Fibroblast of lung (primary cell): ENCODE results near the gene RGS17. TPM values are rescaled to one million over a fixed set of nuclear protein-coding genes. Genes with fewer than 3 reads are reported as not detected.

Experiments used
- DNase-seq, 2 donors: peaks; one replicate each; pipeline versions ENCODE4 v3.0.0 to v3.0.0-alpha.2; 2010; ENCODE audit warnings: low read depth in 2 of 2
- H2AFZ ChIP-seq: 2 replicates; pipeline ENCODE4 v1.5.1; 2012; ENCODE audit warnings: low read length, control low read depth, inconsistent platforms
- H3K27ac ChIP-seq: 2 replicates; pipeline ENCODE4 v1.5.1; 2011; ENCODE audit warnings: low read length, control low read depth; ENCODE audit not compliant: insufficient read depth
- H3K27me3 ChIP-seq: 2 replicates; pipeline ENCODE4 v1.5.1; 2011; ENCODE audit warnings: mild to moderate bottlenecking, low read length; ENCODE audit not compliant: control insufficient read depth, insufficient read depth
- H3K36me3 ChIP-seq: 2 replicates; pipeline ENCODE4 v1.5.1; 2011; ENCODE audit warnings: low read length; ENCODE audit not compliant: control insufficient read depth, insufficient read depth
- H3K4me1 ChIP-seq: 2 replicates; pipeline ENCODE4 v1.5.1; 2011; ENCODE audit warnings: low read length; ENCODE audit not compliant: control insufficient read depth, insufficient read depth; ENCODE audit errors: extremely low read depth
- H3K4me2 ChIP-seq: 2 replicates; pipeline ENCODE4 v1.5.1; 2011; ENCODE audit warnings: low read length, control low read depth; ENCODE audit not compliant: insufficient read depth; ENCODE audit errors: extremely low read depth
- H3K4me3 ChIP-seq, 4 experiments: fragments of 200-600 bp in 1 of 4; sonication (generic) in 1 of 4; replicated peaks in 1 of 4; 2 replicates each; pipeline ENCODE4 v1.5.1; 2011 to 2016; ENCODE audit warnings: low read length in 4 of 4, low read depth in 3 of 4, mild to moderate bottlenecking in 3 of 4, control low read depth in 2 of 4, inconsistent platforms in 1 of 4, mixed read lengths in 1 of 4; ENCODE audit not compliant: insufficient read depth in 1 of 4; ENCODE audit errors: control extremely low read depth in 1 of 4
- H3K79me2 ChIP-seq: 2 replicates; pipeline ENCODE4 v1.5.1; 2012; ENCODE audit warnings: mild to moderate bottlenecking, low read length, inconsistent platforms; ENCODE audit not compliant: control insufficient read depth, insufficient read depth
- H3K9ac ChIP-seq: 2 replicates; pipeline ENCODE4 v1.5.1; 2011; ENCODE audit warnings: mild to moderate bottlenecking, low read length, control low read depth; ENCODE audit not compliant: insufficient read depth
- H3K9me3 ChIP-seq: 2 replicates; pipeline ENCODE4 v1.5.1; 2012; ENCODE audit warnings: low read depth, low read length; ENCODE audit not compliant: control insufficient read depth, insufficient read depth
- H4K20me1 ChIP-seq: 2 replicates; pipeline ENCODE4 v1.5.1; 2011; ENCODE audit warnings: low read length; ENCODE audit not compliant: control insufficient read depth, insufficient read depth; ENCODE audit errors: extremely low read depth
- EZH2 ChIP-seq: IDR thresholded peaks from 2 replicates; pipeline ENCODE4 v1.5.1; 2012; ENCODE audit warnings: low read length, control low read depth, mild to moderate bottlenecking; ENCODE audit errors: missing control alignments
- polyA plus RNA-seq, 2 donors: library from polyadenylated mRNA; depleted of rRNA in 1 of 2; stranded (reverse) in 1 of 2; unstranded in 1 of 2; fragments of >200 nt; gene quantifications; 2 replicates each; pipeline ENCODE4 v1.2.1, GENCODE V29; 2011 to 2012; ENCODE audit warnings: missing spikeins in 1 of 2
- total RNA-seq: library from RNA; depleted of rRNA; stranded (reverse); fragments of >200 nt; gene quantifications from 2 replicates; pipeline ENCODE4 v1.2.1, GENCODE V29; 2014
- TF ChIP-seq, protein P1 (sequence below), 2 donors: IDR thresholded peaks in 1 of 2; conservative IDR thresholded peaks in 1 of 2; 1 replicate in 1 of 2; 2 replicates in 1 of 2; pipeline ENCODE4 v1.5.1; 2011 to 2012; ENCODE audit warnings: low read length in 2 of 2, control low read depth in 1 of 2, inconsistent platforms in 1 of 2, low read depth in 1 of 2, mild to moderate bottlenecking in 1 of 2

RGS17 gene
- total and polyA plus RNA-seq, 2 donors (not counting 1 experiment from before 2014, with no cell fraction given), result 2.1 to 10.2 TPM

DNA sequence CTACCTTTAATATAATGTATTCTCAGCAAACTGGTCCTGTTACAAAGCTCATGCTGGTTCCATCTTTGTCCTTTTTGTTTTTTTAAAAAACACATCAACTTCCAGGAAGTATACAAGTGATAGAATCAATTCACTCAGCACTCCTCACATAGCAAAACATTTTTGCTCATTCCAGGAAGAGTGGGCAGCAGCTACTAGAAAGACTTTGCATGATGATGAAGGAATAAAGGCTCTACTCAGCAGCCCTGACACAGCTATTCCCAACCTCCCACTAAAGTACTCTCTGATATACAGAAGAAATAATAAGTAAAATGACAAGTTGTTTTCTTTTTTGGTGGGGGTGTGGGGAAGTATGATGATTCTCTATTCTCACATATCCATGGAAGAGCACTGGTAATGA is 61.2 kb downstream of the RGS17 start:
- Histone ChIP-seq H3K79me2 (peaks cover 2% of the 10 kb centered on the region), H3K27me3 (no peaks in the 10 kb centered on the region), H4K20me1 (no peaks in the 10 kb centered on the region), H3K4me1 (no peaks in the 10 kb centered on the region), H3K36me3 (no peaks in the 10 kb centered on the region), H3K9ac (no peak overlapping the region), H2AFZ (no peak overlapping the region), H3K4me2 (no peak overlapping the region), H3K9me3 (no peaks in the 10 kb centered on the region), H3K4me3 (no peak overlapping the region), H3K27ac (no peak overlapping the region)
- TF ChIP-seq, protein P1, sequence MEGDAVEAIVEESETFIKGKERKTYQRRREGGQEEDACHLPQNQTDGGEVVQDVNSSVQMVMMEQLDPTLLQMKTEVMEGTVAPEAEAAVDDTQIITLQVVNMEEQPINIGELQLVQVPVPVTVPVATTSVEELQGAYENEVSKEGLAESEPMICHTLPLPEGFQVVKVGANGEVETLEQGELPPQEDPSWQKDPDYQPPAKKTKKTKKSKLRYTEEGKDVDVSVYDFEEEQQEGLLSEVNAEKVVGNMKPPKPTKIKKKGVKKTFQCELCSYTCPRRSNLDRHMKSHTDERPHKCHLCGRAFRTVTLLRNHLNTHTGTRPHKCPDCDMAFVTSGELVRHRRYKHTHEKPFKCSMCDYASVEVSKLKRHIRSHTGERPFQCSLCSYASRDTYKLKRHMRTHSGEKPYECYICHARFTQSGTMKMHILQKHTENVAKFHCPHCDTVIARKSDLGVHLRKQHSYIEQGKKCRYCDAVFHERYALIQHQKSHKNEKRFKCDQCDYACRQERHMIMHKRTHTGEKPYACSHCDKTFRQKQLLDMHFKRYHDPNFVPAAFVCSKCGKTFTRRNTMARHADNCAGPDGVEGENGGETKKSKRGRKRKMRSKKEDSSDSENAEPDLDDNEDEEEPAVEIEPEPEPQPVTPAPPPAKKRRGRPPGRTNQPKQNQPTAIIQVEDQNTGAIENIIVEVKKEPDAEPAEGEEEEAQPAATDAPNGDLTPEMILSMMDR (conservative IDR thresholded peaks at IDR 0.05 in 1 of 2, IDR thresholded peaks at IDR 0.05 in 1 of 2; ENCODE audit: low read depth in 1 of 2, low read length in 2 of 2), result no peak
- TF ChIP-seq EZH2, result no peak
- DNase-seq, result no peak

DNA sequence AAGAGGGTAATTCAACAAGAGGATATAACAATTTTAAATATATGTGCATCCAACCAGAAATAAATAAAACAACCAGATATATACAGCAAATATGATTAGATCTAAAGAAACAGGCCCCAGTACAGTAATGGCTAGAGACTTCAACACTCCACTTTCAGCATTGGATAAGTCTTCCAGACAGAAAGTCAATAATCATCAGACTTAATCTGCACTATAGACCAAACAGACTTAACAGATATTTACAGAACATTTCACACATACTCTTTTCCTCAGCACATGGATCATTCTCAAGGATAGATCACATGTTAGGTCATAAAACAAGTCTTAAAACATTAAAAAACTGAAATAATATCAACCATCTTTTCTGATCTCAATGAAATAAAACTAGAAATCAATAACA is 65.9 kb downstream of the RGS17 start:
- Histone ChIP-seq H3K9ac (no peak overlapping the region), H3K27me3 (no peaks in the 10 kb centered on the region), H3K79me2 (peaks cover 2% of the 10 kb centered on the region), H4K20me1 (no peaks in the 10 kb centered on the region), H2AFZ (no peak overlapping the region), H3K27ac (no peak overlapping the region), H3K36me3 (no peaks in the 10 kb centered on the region), H3K4me2 (no peak overlapping the region), H3K4me3 (no peak overlapping the region), H3K4me1 (no peaks in the 10 kb centered on the region), H3K9me3 (no peaks in the 10 kb centered on the region)
- DNase-seq, result no peak
- TF ChIP-seq EZH2, result no peak
- TF ChIP-seq, protein P1 (conservative IDR thresholded peaks at IDR 0.05 in 1 of 2, IDR thresholded peaks at IDR 0.05 in 1 of 2; ENCODE audit: low read depth in 1 of 2, low read length in 2 of 2), result no peak

DNA sequence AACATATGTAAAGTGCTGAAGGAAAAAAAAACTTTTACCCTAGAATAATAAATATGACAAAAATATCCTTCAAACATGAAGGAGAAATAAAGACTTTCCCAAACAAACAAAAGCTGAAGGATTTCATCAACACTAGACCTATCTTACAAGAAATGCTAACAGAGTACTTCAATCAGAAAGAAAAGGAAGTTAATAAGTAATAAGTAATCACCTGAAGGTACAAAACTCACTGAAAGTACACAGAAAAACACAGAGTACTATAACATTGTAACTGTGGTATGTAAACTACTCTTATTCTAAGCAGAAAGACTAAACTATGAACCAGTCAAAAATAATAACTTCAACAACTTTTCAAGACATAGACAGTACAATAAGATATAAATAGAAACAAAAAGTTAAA is 67.1 kb downstream of the RGS17 start:
- no peak overlapping the region for H3K4me3 ChIP-seq
- H3K36me3 ChIP-seq, result no peaks in the 10 kb centered on the region
- H2AFZ ChIP-seq, result no peak overlapping the region
- TF ChIP-seq, protein P1 (conservative IDR thresholded peaks at IDR 0.05 in 1 of 2, IDR thresholded peaks at IDR 0.05 in 1 of 2; ENCODE audit: low read depth in 1 of 2, low read length in 2 of 2), result no peak
- no peak for TF ChIP-seq EZH2
- no peak overlapping the region for H3K9ac ChIP-seq
- peaks cover 2% of the 10 kb centered on the region for H3K79me2 ChIP-seq
- peaks cover 3% of the 10 kb centered on the region for H3K4me1 ChIP-seq
- no peaks in the 10 kb centered on the region for H3K9me3 ChIP-seq
- no peaks in the 10 kb centered on the region for H3K27me3 ChIP-seq
- no peak overlapping the region for H3K4me2 ChIP-seq
- no peaks in the 10 kb centered on the region for H4K20me1 ChIP-seq
- H3K27ac ChIP-seq, result no peak overlapping the region
- no peak for DNase-seq
